HEK293 (cell line): ENCODE measurements around the gene TIMM17B.

Source experiments
- CTCF ChIA-PET: fragments of 350-600 bp; formaldehyde crosslinking; extraction: SDS; loops from one replicate; lab custom pipeline; 2021; ENCODE audit warnings: antibody characterized with exemption; lab: Yijun Ruan, JAX
- POLR2A ChIA-PET: fragments of 300-600 bp; formaldehyde crosslinking; extraction: SDS; loops from one replicate; lab custom pipeline; 2020; ENCODE audit warnings: antibody characterized with exemption, inconsistent platforms; lab: Yijun Ruan, JAX
- H3K27ac ChIP-seq: fragments of 200-500 bp; sonication (Bioruptor generic); 2 replicates; pipeline ENCODE4 v1.5.1; 2014; ENCODE audit warnings: low read depth, low read length, control low read depth, inconsistent platforms; ENCODE audit errors: extremely low read depth
- H3K36me3 ChIP-seq, 2 experiments: fragments of 200-500 bp in 1 of 2; sonication (Bioruptor generic) in 1 of 2; 1 replicate in 1 of 2; 2 replicates in 1 of 2; pipeline ENCODE4 v1.5.1; 2014 to 2017; ENCODE audit warnings: inconsistent platforms in 2 of 2, low read length in 2 of 2; ENCODE audit not compliant: control insufficient read depth in 2 of 2, insufficient read depth in 1 of 2
- H3K4me1 ChIP-seq: fragments of 200-500 bp; sonication (Bioruptor generic); 2 replicates; pipeline ENCODE4 v1.5.1; 2014; ENCODE audit warnings: mild to moderate bottlenecking, low read length, inconsistent platforms; ENCODE audit not compliant: control insufficient read depth, insufficient read depth
- H3K4me3 ChIP-seq: 2 replicates; pipeline ENCODE4 v1.5.1; 2011; ENCODE audit warnings: low read depth, mild to moderate bottlenecking, control low read depth, low read length, moderate library complexity
- H3K9me3 ChIP-seq: fragments of 200-500 bp; sonication (Bioruptor generic); 2 replicates; pipeline ENCODE4 v1.5.1; 2014; ENCODE audit warnings: low read depth, low read length, inconsistent platforms; ENCODE audit not compliant: control insufficient read depth, insufficient read depth
- BCL11A ChIP-seq: fragments of 450-650 bp; formaldehyde crosslinking; IDR thresholded peaks from 2 replicates; pipeline ENCODE4 v1.5.1; 2016; ENCODE audit warnings: low read depth, missing biosample characterization, missing genetic modification characterization
- INSM2 ChIP-seq: fragments of 450-650 bp; formaldehyde crosslinking; IDR thresholded peaks from 2 replicates; pipeline ENCODE4 v1.5.1; 2016; ENCODE audit warnings: missing biosample characterization, missing genetic modification characterization
- SCRT1 ChIP-seq: fragments of 450-650 bp; formaldehyde crosslinking; IDR thresholded peaks from 2 replicates; pipeline ENCODE4 v1.5.1; 2016; ENCODE audit warnings: missing biosample characterization, missing genetic modification characterization, borderline replicate concordance
- SP2 ChIP-seq: fragments of 450-650 bp; formaldehyde crosslinking; IDR thresholded peaks from 2 replicates; pipeline ENCODE4 v1.5.1; 2016; ENCODE audit warnings: missing biosample characterization, missing genetic modification characterization
- ZFP3 ChIP-seq: fragments of 450-650 bp; formaldehyde crosslinking; IDR thresholded peaks from 2 replicates; pipeline ENCODE4 v1.5.1; 2016; ENCODE audit warnings: low read depth, missing biosample characterization, missing genetic modification characterization
- ZFP37 ChIP-seq: fragments of 450-650 bp; formaldehyde crosslinking; IDR thresholded peaks from 2 replicates; pipeline ENCODE4 v1.5.1; 2016; ENCODE audit warnings: missing biosample characterization, missing genetic modification characterization
- ZIC2 ChIP-seq: fragments of 450-650 bp; formaldehyde crosslinking; IDR thresholded peaks from 2 replicates; pipeline ENCODE4 v1.5.1; 2016; ENCODE audit warnings: missing biosample characterization, missing genetic modification characterization
- ZNF23 ChIP-seq: fragments of 450-650 bp; formaldehyde crosslinking; IDR thresholded peaks from 2 replicates; pipeline ENCODE4 v1.5.1; 2016; ENCODE audit warnings: missing biosample characterization, missing genetic modification characterization, borderline replicate concordance
- ZNF280C ChIP-seq: fragments of 450-650 bp; formaldehyde crosslinking; IDR thresholded peaks from 2 replicates; pipeline ENCODE4 v1.5.1; 2016; ENCODE audit warnings: missing biosample characterization, missing genetic modification characterization
- ZNF302 ChIP-seq: fragments of 450-650 bp; formaldehyde crosslinking; IDR thresholded peaks from 2 replicates; pipeline ENCODE4 v1.5.1; 2016; ENCODE audit warnings: missing biosample characterization, missing genetic modification characterization, low read depth
- ZNF423 ChIP-seq: fragments of 450-650 bp; formaldehyde crosslinking; IDR thresholded peaks from 2 replicates; pipeline ENCODE4 v1.5.1; 2016; ENCODE audit warnings: missing biosample characterization, missing genetic modification characterization
- ZNF426 ChIP-seq: fragments of 450-650 bp; formaldehyde crosslinking; IDR thresholded peaks from 2 replicates; pipeline ENCODE4 v1.5.1; 2017; ENCODE audit warnings: missing biosample characterization, missing genetic modification characterization, mild to moderate bottlenecking, inconsistent platforms, moderate library complexity
- ZNF473 ChIP-seq: fragments of 450-650 bp; formaldehyde crosslinking; IDR thresholded peaks from 2 replicates; pipeline ENCODE4 v1.5.1; 2017; ENCODE audit warnings: missing biosample characterization, missing genetic modification characterization
- ZNF529 ChIP-seq: fragments of 450-650 bp; formaldehyde crosslinking; IDR thresholded peaks from 2 replicates; pipeline ENCODE4 v1.5.1; 2017; ENCODE audit warnings: missing genetic modification characterization, missing biosample characterization; ENCODE audit not compliant: insufficient replicate concordance
- ZNF555 ChIP-seq: fragments of 450-650 bp; formaldehyde crosslinking; conservative IDR thresholded peaks from 2 replicates; pipeline ENCODE4 v1.5.1; 2017; ENCODE audit warnings: missing biosample characterization, mild to moderate bottlenecking, missing genetic modification characterization, inconsistent platforms
- ZNF561 ChIP-seq: fragments of 450-650 bp; IDR thresholded peaks from 2 replicates; pipeline ENCODE4 v1.5.1; 2018; ENCODE audit warnings: missing biosample characterization, missing genetic modification characterization, borderline replicate concordance
- ZNF571 ChIP-seq: fragments of 450-650 bp; formaldehyde crosslinking; IDR thresholded peaks from 2 replicates; pipeline ENCODE4 v1.5.0; 2017; ENCODE audit warnings: missing biosample characterization, missing genetic modification characterization
- ZNF580 ChIP-seq: fragments of 450-650 bp; formaldehyde crosslinking; IDR thresholded peaks from 2 replicates; pipeline ENCODE4 v1.5.1; 2016; ENCODE audit warnings: missing biosample characterization, missing genetic modification characterization
- ZNF645 ChIP-seq: fragments of 450-650 bp; formaldehyde crosslinking; IDR thresholded peaks from 2 replicates; pipeline ENCODE4; 2016; ENCODE audit warnings: missing biosample characterization, missing genetic modification characterization

Gene TIMM17B

GRCh38 chrX:48945517-48946348, 48.2 kb upstream of the TIMM17B start (continued):
- TF ChIP-seq ZNF645 (tag by site-specific recombination), result no peak
- TF ChIP-seq ZIC2 (tag by site-specific recombination), result no peak
- no peak for TF ChIP-seq ZNF580

GRCh38 chrX:48942895-48943294, 45.3 kb upstream of the TIMM17B start:
- TF ChIP-seq ZFP3, result no peak
- no peak for TF ChIP-seq ZNF426 (tag by site-specific recombination)
- TF ChIP-seq ZNF561 (tag by site-specific recombination), result no peak
- no peak for TF ChIP-seq BCL11A (tag by site-specific recombination)
- TF ChIP-seq SCRT1 (tag by site-specific recombination), result no peak
- no peak for TF ChIP-seq ZNF529 (tag by site-specific recombination)
- TF ChIP-seq ZNF280C (tag by site-specific recombination), result no peak
- TF ChIP-seq SP2 (tag by site-specific recombination), result no peak
- no peak overlapping the region for H3K27ac ChIP-seq
- H3K9me3 ChIP-seq, result no peaks in the 10 kb centered on the region
- CTCF ChIA-PET, result no interaction called here
- POLR2A ChIA-PET, result no interaction called here
- H3K4me3 ChIP-seq, result no peak overlapping the region
- H3K36me3 ChIP-seq, result peaks cover 0 to 67% of the 10 kb centered on the region in 2 experiments; a peak in 2 of 3 replicates
- H3K4me1 ChIP-seq, result no peaks in the 10 kb centered on the region

- Histone ChIP-seq H3K9me3 (no peaks in the 10 kb centered on the region), H3K27ac (no peak overlapping the region)
- CTCF ChIA-PET, result interaction anchor here (1.3 kb wide), 1 partner anchor 15 kb away, joined by 3 read pairs; no protein-coding TSS in a partner anchor
Measured at GRCh38 chrX:48940404-48940955, 42.9 kb upstream of the TIMM17B start.

More at GRCh38 chrX:48940404-48940955, 42.9 kb upstream of the TIMM17B start:
- peaks cover 0 to 83% of the 10 kb centered on the region in 2 experiments; a peak in 2 of 3 replicates for H3K36me3 ChIP-seq
- POLR2A ChIA-PET, result interaction anchor here (0.7 kb wide), 1 partner anchor 18 kb away, joined by 6 read pairs; no protein-coding TSS in a partner anchor
- TF ChIP-seq ZNF555 (tag by site-specific recombination) (no peak), ZFP37 (tag by site-specific recombination) (no peak), ZNF23 (tag by site-specific recombination) (no peak), INSM2 (no peak), ZNF302 (no peak), ZNF423 (tag by site-specific recombination) (no peak), ZNF571 (tag by site-specific recombination) (no peak), ZNF473 (tag by site-specific recombination) (no peak)
- H3K4me1 ChIP-seq, result no peaks in the 10 kb centered on the region
- H3K4me3 ChIP-seq, result no peak overlapping the region
